ENCODE results near the gene MAP3K5. TPM values are rescaled to one million over a fixed set of nuclear protein-coding genes. Genes with fewer than 3 reads are reported as not detected.

MAP3K5 gene
- polyA plus RNA-seq, 6 donors from 2014 or later: 5.8 to 15.5 (median 10.1) TPM

- Mint-ChIP-seq H3K9me3 (no peaks in the 10 kb centered on the region), H3K36me3 (peaks cover 24 to 40% of the 10 kb centered on the region in 2 donors), H3K27me3 (no peaks in the 10 kb centered on the region), H3K4me3 (no peak overlapping the region), H3K4me1 (peaks cover 0 to 5% (median 3%) of the 10 kb centered on the region in 3 donors), H3K27ac (no peak overlapping the region)
- DNase-seq (no peak), ATAC-seq (ENCODE audit: low read depth in 2 of 2) (no peak)
These were observed 178.8 kb downstream of the MAP3K5 start for GRCh38 chr6:136613477-136613876.

GRCh38 chr6:136612666-136613389 is 179.4 kb downstream of the MAP3K5 start:
- Mint-ChIP-seq H3K27me3 (no peaks in the 10 kb centered on the region), H3K36me3 (peaks cover 18 to 41% of the 10 kb centered on the region in 2 donors), H3K9me3 (no peaks in the 10 kb centered on the region), H3K4me3 (no peak overlapping the region), H3K4me1 (peaks cover 3 to 11% (median 5%) of the 10 kb centered on the region in 3 donors), H3K27ac (no peak overlapping the region)
- DNase-seq (no peak), ATAC-seq (ENCODE audit: low read depth in 2 of 2) (no peak)

- DNase-seq (no peak), ATAC-seq (ENCODE audit: low read depth in 2 of 2) (no peak)
- Mint-ChIP-seq H3K27ac (no peak overlapping the region), H3K4me3 (no peak overlapping the region), H3K4me1 (peaks cover 3 to 11% (median 5%) of the 10 kb centered on the region in 3 donors), H3K9me3 (no peaks in the 10 kb centered on the region), H3K27me3 (no peaks in the 10 kb centered on the region), H3K36me3 (peaks cover 18 to 46% of the 10 kb centered on the region in 2 donors)
These were observed 180.5 kb downstream of the MAP3K5 start for GRCh38 chr6:136611746-136612145.

- Mint-ChIP-seq H3K27ac (no peak overlapping the region), H3K36me3 (peaks cover 18 to 46% of the 10 kb centered on the region in 2 donors), H3K9me3 (no peaks in the 10 kb centered on the region), H3K4me3 (no peak overlapping the region), H3K27me3 (no peaks in the 10 kb centered on the region), H3K4me1 (peaks cover 3 to 11% (median 5%) of the 10 kb centered on the region in 3 donors)
- DNase-seq (no peak), ATAC-seq (ENCODE audit: low read depth in 2 of 2) (no peak)
These were observed 181.1 kb downstream of the MAP3K5 start for GRCh38 chr6:136611133-136611532.

- peak overlapping the region in 4 of 6 donors; percentile 17 to 82 (median 44) for H3K27ac Mint-ChIP-seq
- DNase-seq: no peak
- H3K9me3 Mint-ChIP-seq: no peaks in the 10 kb centered on the region
- H3K36me3 Mint-ChIP-seq: peaks cover 18 to 54% of the 10 kb centered on the region in 2 donors
- H3K27me3 Mint-ChIP-seq: no peaks in the 10 kb centered on the region
- peaks cover 3 to 11% (median 5%) of the 10 kb centered on the region in 3 donors for H3K4me1 Mint-ChIP-seq
- ATAC-seq (ENCODE audit: low read depth in 2 of 2): no peak
- H3K4me3 Mint-ChIP-seq: no peak overlapping the region
These were observed 182.2 kb downstream of the MAP3K5 start for GRCh38 chr6:136609873-136610706.

- DNase-seq (no peak), ATAC-seq (ENCODE audit: low read depth in 2 of 2) (no peak)
- Mint-ChIP-seq H3K9me3 (no peaks in the 10 kb centered on the region), H3K36me3 (peaks cover 22 to 60% of the 10 kb centered on the region in 2 donors), H3K4me3 (peak overlapping the region in 1 of 8 donors; percentile 6), H3K27me3 (no peaks in the 10 kb centered on the region), H3K27ac (peak overlapping the region in 1 of 6 donors; percentile 21), H3K4me1 (peaks cover 3 to 11% (median 5%) of the 10 kb centered on the region in 3 donors)
These were observed 183.3 kb downstream of the MAP3K5 start for GRCh38 chr6:136608991-136609390.

- peak overlapping the region in 1 of 8 donors; percentile 36 for H3K4me3 Mint-ChIP-seq
- H3K9me3 Mint-ChIP-seq: no peaks in the 10 kb centered on the region
- H3K27me3 Mint-ChIP-seq: no peaks in the 10 kb centered on the region
- ATAC-seq (ENCODE audit: low read depth in 2 of 2) (peak; percentile 84 to 92), DNase-seq (peak; percentile 63)
- H3K36me3 Mint-ChIP-seq: peaks cover 20 to 52% of the 10 kb centered on the region in 2 donors
- H3K4me1 Mint-ChIP-seq: peaks cover 3 to 11% (median 5%) of the 10 kb centered on the region in 3 donors
- H3K27ac Mint-ChIP-seq: peak overlapping the region in 2 of 6 donors; percentile 73 to 81
These were observed 184.1 kb downstream of the MAP3K5 start for GRCh38 chr6:136607932-136608772.

GRCh38 chr6:136607204-136607931 is 184.9 kb downstream of the MAP3K5 start:
- DNase-seq (no peak), ATAC-seq (ENCODE audit: low read depth in 2 of 2) (no peak)
- Mint-ChIP-seq H3K27ac (no peak overlapping the region), H3K4me1 (peaks cover 3 to 11% (median 5%) of the 10 kb centered on the region in 3 donors), H3K4me3 (no peak overlapping the region), H3K36me3 (peaks cover 20 to 47% of the 10 kb centered on the region in 2 donors), H3K27me3 (no peaks in the 10 kb centered on the region), H3K9me3 (no peaks in the 10 kb centered on the region)

- no peak for ATAC-seq (ENCODE audit: low read depth in 2 of 2)
- H3K27ac Mint-ChIP-seq: no peak overlapping the region
These were observed 187.3 kb downstream of the MAP3K5 start for GRCh38 chr6:136604928-136605510.

GRCh38 chr6:136604328-136604825 is 187.9 kb downstream of the MAP3K5 start:
- DNase-seq (no peak), ATAC-seq (ENCODE audit: low read depth in 2 of 2) (no peak)
- Mint-ChIP-seq H3K4me1 (peaks cover 0 to 6% (median 5%) of the 10 kb centered on the region in 3 donors), H3K36me3 (peaks cover 22 to 40% of the 10 kb centered on the region in 2 donors), H3K9me3 (no peaks in the 10 kb centered on the region), H3K27ac (no peak overlapping the region), H3K27me3 (no peaks in the 10 kb centered on the region), H3K4me3 (no peak overlapping the region)

More at GRCh38 chr6:136604928-136605510, 187.3 kb downstream of the MAP3K5 start:
- no peaks in the 10 kb centered on the region for H3K9me3 Mint-ChIP-seq
- no peak for DNase-seq
- no peak overlapping the region for H3K4me3 Mint-ChIP-seq
- H3K36me3 Mint-ChIP-seq: peaks cover 25 to 40% of the 10 kb centered on the region in 2 donors
- no peaks in the 10 kb centered on the region for H3K27me3 Mint-ChIP-seq
- peaks cover under 1 to 7% (median 5%) of the 10 kb centered on the region in 3 donors for H3K4me1 Mint-ChIP-seq

- H3K27ac Mint-ChIP-seq: no peak overlapping the region
- peaks cover 6 to 11% (median 11%) of the 10 kb centered on the region in 3 donors for H3K4me1 Mint-ChIP-seq
- no peaks in the 10 kb centered on the region for H3K9me3 Mint-ChIP-seq
- peaks cover 44% of the 10 kb centered on the region in 2 donors for H3K36me3 Mint-ChIP-seq
- DNase-seq (no peak), ATAC-seq (ENCODE audit: low read depth in 2 of 2) (no peak)
- H3K4me3 Mint-ChIP-seq: no peak overlapping the region
- H3K27me3 Mint-ChIP-seq: peaks cover 0 to 8% (median 0%) of the 10 kb centered on the region in 3 donors
These were observed 191.5 kb downstream of the MAP3K5 start for GRCh38 chr6:136600818-136601217.
